ENCODE measurements around the gene RHOH.
"Not testable (repeated sequence)": the region's sequence is repeated elsewhere in the genome, so short reads cannot be mapped to it uniquely, and the experiment has no call there.

RHOH gene, protein sequence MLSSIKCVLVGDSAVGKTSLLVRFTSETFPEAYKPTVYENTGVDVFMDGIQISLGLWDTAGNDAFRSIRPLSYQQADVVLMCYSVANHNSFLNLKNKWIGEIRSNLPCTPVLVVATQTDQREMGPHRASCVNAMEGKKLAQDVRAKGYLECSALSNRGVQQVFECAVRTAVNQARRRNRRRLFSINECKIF

GRCh38 chr4:40196724-40197281 is at the start of gene RHOH:
Gene RHOH (plus strand): TSS chr4:40197031. CDS start chr4:40243387, 46,356 bp downstream.
- peak; percentile 40 for ATAC-seq
- peak; percentile 76 for DNase-seq

- ATAC-seq, DNase-seq: not testable (repeated sequence)
Measured at GRCh38 chr4:40147490-40147889, 49.3 kb upstream of the RHOH start.

- DNase-seq, result peak; percentile 67
- peak; percentile 81 for ATAC-seq
Measured at GRCh38 chr4:40149960-40150385, 46.9 kb upstream of the RHOH start.

GRCh38 chr4:40150932-40151331 is 45.9 kb upstream of the RHOH start:
- DNase-seq (no peak), ATAC-seq (no peak)

DNA sequence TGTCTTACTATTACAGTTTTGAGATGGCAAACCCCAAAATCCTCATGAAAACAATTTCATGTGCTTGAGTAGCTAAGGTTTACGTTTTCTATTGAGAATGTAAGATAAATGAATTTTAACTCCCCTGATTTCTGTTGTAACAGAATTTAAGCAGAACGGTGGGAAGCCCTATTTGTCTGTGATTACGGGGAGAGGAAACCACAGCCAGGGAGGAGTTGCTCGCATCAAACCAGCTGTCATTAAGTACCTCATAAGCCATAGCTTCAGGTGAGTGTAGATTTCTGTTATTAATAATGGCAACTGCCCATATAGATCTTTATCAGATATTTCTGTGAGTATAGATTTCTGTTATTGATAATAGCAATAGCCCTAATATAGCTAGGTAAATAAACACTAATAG is 44.2 kb upstream of the RHOH start:
- ATAC-seq, result no peak

DNA sequence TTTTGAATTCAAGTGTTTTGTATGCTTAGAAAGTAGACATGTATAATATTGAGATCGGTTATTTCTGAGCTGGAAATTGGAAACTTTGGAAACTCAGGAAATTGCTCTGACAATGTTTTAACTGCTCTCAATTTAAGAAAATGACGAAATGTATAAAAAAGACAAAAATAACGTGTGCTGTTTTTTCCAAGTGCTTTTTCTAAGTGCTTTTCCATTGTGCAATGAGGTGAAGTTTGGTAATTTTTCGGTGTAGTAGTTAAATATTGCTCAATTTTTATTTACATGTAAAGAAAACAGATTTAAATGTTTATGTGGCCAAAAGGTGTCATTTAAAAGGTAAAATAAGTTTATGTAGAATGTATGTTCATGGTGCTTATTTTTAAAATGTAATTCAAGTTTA is 39.4 kb upstream of the RHOH start:
- no peak for DNase-seq
- no peak for ATAC-seq

More for the DNA sequence above, 44.2 kb upstream of the RHOH start:
- DNase-seq, result no peak

DNA sequence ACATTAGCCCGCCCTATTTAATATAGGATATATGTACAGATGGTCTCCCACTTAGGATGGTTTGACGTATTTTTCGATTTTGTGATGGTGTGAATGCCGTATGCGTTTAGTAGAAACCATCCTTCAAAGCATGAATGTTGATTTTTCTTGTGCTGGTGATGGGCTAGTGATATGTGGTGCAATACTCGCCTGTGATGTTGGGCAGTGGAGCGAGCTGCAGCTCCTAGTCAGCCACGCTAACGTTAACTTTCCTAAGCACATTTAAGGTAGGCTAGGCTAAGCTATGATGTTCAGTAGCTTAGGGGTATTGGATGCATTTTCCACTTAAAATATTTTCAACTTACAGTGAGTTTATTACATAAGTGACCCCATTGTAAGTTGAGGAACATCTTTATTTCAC is 36.6 kb upstream of the RHOH start:
- DNase-seq (no peak), ATAC-seq (no peak)

- no peak for DNase-seq
- no peak for ATAC-seq
Measured at GRCh38 chr4:40164459-40164858, 32.4 kb upstream of the RHOH start.

- no peak for ATAC-seq
Measured at GRCh38 chr4:40165916-40166315, 30.9 kb upstream of the RHOH start.

DNA sequence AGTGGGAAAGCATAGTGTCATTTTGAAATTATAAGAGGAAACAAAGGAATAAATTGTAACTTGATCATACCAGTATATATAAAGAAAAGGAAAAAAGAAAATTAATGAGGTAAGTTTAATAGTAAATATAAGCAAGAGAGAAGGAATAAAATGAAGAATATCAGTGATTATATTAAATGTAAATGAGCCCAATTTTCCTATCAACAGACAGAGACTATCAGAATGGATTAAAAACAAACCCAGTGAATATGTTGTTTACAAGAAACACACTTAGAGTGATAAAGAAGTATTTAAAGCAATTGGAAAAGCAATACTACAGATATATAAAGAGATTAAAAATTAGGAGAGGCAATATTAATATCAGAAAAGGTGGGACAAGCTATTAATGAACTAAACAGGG is 28.8 kb upstream of the RHOH start:
- no peak for DNase-seq
- ATAC-seq, result no peak

More at GRCh38 chr4:40165916-40166315, 30.9 kb upstream of the RHOH start:
- no peak for DNase-seq

DNA sequence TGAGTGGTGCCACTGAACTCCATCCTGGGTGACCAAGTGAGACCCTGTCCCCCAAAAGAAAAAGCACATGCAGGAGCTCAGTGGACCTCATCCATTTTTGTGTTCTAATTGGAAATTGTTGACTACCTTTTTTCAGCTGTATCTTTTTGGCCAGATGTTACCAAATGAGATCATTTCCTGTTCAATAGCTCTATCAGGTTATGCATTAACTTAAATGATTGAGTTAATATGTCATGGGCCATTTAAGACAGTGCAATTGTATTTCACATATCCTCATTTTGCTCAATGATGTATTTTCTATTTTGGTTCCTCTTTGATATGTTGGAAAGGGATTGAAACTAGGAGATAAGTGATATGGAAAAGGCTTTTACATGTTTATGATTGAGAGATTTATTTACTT is 26.2 kb upstream of the RHOH start:
- no peak for ATAC-seq
- DNase-seq, result no peak

DNA sequence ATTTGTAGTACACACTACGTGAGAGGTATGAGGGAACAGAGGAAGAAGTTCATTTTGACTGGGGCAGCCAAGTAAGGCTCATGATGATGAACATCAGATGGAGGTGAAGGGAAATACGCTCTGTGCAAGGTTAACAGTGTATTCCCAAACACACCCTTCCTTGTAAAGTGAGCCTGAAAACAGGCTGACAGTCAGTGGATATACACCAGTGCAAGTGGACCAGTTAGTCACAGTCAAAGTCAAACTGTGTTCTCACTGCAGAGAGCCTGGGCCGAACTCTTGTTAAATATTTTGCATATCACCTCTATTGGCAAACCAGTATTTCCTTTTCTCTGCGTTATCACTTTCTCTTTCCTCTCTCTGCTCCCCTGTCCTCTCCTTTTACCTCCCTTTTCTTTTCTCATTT is 23.4 kb upstream of the RHOH start:
- DNase-seq (no peak), ATAC-seq (peak; percentile 59)

GRCh38 chr4:40176602-40177001 is 20.2 kb upstream of the RHOH start:
- ATAC-seq (no peak), DNase-seq (no peak)

DNA sequence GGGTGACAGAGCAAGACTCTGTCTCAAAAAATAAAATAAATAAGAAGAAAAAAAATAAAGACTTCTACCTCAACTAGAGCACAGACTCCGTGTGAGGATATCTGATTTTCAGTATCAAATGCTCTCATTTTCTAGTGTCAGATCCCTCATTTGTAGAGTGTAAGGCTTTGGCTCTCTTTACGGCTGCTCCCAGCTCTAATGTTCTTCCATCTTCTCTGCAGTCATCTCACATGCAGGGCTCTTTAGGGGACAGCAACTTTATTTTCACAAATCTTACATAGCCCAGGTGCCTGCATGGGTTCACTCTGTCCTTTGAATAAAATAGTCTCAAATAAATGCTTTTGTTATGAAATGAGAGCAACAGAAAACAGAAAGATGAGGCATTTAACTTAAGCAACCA is 19.2 kb upstream of the RHOH start:
- DNase-seq, result no peak
- no peak for ATAC-seq

DNA sequence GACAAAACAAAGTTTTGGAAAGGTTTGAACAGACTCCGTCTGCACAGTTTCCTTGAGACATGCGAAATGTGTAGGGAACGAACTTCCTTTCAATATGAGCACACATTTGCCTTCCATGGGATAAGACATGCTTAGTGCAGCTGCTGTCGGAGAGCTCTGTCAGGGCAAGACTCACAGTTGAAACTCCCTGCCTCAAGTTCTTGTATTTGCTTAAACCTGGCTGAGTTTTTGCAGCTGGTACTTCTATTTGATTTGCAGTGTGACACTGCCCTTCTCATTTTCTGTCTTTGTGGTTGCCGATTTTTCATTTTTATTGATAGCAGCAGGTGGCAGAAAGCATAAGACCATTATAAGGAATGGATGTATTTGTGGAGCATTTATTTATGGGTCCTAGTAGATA is 18.2 kb upstream of the RHOH start:
- no peak for ATAC-seq
- no peak for DNase-seq

GRCh38 chr4:40179360-40179759 is 17.5 kb upstream of the RHOH start:
- no peak for DNase-seq
- no peak for ATAC-seq

- DNase-seq (no peak), ATAC-seq (no peak)
Measured at GRCh38 chr4:40180356-40180755, 16.5 kb upstream of the RHOH start.

GRCh38 chr4:40182001-40182400 is 14.8 kb upstream of the RHOH start:
- ATAC-seq, result no peak

GRCh38 chr4:40182954-40183353 is 13.9 kb upstream of the RHOH start:
- ATAC-seq, result no peak
- DNase-seq, result no peak

More at GRCh38 chr4:40182001-40182400, 14.8 kb upstream of the RHOH start:
- DNase-seq, result no peak

- peak; percentile 82 for ATAC-seq
- DNase-seq, result no peak
Measured at GRCh38 chr4:40183615-40184411, 13.0 kb upstream of the RHOH start.

GRCh38 chr4:40185830-40186664 is 10.8 kb upstream of the RHOH start:
- ATAC-seq, result no peak
- DNase-seq, result no peak

- no peak for ATAC-seq
- no peak for DNase-seq
Measured at GRCh38 chr4:40186665-40187014, 10.2 kb upstream of the RHOH start.
